Kidney epithelial cell (primary cell): Measurements from ENCODE around the gene VAV2. TPM values are rescaled to one million over a fixed set of nuclear protein-coding genes. Genes with fewer than 3 reads are reported as not detected.
A peak's percentile ranks its signal among the peaks of the same experiment; 100 is the strongest.

Experiments used
- DNase-seq: peaks from one replicate; pipeline ENCODE4 v3.0.0-alpha.2; 2010; ENCODE audit warnings: low read depth
- H3K27me3 ChIP-seq: 2 replicates; pipeline ENCODE4 v1.6.0; 2011; ENCODE audit warnings: low read length; ENCODE audit not compliant: control insufficient read depth, insufficient read depth
- H3K36me3 ChIP-seq: 2 replicates; pipeline ENCODE4 v1.5.1; 2011; ENCODE audit warnings: low read length; ENCODE audit not compliant: control insufficient read depth, insufficient read depth
- H3K4me3 ChIP-seq: 2 replicates; pipeline ENCODE4 v1.5.1; 2011; ENCODE audit warnings: low read depth, mild to moderate bottlenecking, control low read depth, low read length
- total RNA-seq: library from RNA; depleted of rRNA; stranded (reverse); fragments of >200 nt; gene quantifications from 2 replicates; pipeline ENCODE4 v1.2.3, GENCODE V29; 2015
- TF ChIP-seq, protein P1 (sequence below): IDR thresholded peaks from 2 replicates; pipeline ENCODE4 v1.5.1; 2011; ENCODE audit warnings: mild to moderate bottlenecking, moderate library complexity, low read length, control low read depth, inconsistent platforms; ENCODE audit not compliant: insufficient read depth, poor library complexity, severe bottlenecking

Gene VAV2
- total RNA-seq, 1 donor from 2014 or later, result 37.8 TPM

DNA sequence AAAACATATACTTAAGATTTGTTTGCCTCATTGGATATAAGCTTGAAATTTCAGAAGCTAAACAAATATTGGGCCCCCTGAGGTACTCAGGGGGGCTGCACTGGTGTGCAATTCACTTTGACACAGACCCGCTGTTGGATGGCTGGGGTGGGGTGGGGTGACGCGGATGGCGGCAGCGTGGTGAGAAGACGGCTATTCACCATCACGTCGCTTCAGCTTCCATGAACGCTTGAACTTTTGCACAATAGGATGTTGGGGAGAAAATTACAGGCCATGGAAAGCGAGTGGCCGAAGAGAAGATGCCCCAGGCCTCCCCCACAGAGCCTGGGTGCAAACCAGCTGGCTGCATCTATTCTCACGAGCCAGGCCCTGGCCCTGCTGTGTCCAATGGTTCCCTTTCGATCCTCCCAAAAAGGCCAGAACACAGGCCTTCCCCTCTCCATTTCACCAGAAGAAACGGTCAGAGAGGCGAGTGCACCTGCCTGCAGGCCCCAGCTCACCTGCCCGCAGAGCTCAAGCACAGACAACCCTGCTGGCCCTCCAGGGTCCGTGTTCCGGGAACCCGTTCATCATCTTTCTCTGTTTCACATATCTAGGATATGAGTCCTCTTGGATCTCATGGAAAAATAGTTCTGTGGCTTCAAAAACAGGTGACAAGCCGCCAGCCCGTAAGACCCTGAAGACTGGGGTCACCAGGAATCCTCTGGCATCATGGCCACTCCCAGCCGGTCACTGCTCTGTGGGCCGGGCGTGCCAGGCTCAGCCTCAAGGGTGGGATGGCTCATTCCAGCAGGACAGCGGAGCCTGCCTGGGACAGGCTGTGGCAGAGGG lies 207.2 kb downstream of the VAV2 start:
- Histone ChIP-seq H3K4me3 (no peak overlapping the region), H3K27me3 (no peaks in the 10 kb centered on the region), H3K36me3 (no peaks in the 10 kb centered on the region)
- TF ChIP-seq, protein P1, sequence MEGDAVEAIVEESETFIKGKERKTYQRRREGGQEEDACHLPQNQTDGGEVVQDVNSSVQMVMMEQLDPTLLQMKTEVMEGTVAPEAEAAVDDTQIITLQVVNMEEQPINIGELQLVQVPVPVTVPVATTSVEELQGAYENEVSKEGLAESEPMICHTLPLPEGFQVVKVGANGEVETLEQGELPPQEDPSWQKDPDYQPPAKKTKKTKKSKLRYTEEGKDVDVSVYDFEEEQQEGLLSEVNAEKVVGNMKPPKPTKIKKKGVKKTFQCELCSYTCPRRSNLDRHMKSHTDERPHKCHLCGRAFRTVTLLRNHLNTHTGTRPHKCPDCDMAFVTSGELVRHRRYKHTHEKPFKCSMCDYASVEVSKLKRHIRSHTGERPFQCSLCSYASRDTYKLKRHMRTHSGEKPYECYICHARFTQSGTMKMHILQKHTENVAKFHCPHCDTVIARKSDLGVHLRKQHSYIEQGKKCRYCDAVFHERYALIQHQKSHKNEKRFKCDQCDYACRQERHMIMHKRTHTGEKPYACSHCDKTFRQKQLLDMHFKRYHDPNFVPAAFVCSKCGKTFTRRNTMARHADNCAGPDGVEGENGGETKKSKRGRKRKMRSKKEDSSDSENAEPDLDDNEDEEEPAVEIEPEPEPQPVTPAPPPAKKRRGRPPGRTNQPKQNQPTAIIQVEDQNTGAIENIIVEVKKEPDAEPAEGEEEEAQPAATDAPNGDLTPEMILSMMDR, result no peak
- DNase-seq, result no peak

DNA sequence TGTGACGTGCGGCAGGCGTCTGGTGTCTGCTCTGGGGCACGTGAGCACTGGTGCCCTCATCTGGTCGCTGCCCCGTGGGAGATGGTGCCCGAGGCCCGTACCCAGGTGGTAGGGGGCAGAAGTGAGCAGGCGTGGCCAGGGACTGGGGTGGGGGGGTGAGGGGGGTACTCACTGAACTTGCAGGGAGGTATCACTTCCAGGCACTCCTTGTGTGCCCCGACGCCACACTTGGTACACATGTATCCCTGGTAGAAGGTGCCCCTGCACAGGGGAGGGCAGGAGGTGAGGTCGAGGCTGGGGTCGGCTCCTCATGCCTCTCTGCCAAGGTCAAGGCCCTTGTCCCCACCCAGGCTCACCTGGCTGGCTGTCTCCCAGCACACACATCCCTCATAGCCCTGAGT lies 208.8 kb downstream of the VAV2 start:
- TF ChIP-seq, protein P1, result no peak
- DNase-seq, result no peak
- Histone ChIP-seq H3K4me3 (no peak overlapping the region), H3K36me3 (no peaks in the 10 kb centered on the region), H3K27me3 (no peaks in the 10 kb centered on the region)

DNA sequence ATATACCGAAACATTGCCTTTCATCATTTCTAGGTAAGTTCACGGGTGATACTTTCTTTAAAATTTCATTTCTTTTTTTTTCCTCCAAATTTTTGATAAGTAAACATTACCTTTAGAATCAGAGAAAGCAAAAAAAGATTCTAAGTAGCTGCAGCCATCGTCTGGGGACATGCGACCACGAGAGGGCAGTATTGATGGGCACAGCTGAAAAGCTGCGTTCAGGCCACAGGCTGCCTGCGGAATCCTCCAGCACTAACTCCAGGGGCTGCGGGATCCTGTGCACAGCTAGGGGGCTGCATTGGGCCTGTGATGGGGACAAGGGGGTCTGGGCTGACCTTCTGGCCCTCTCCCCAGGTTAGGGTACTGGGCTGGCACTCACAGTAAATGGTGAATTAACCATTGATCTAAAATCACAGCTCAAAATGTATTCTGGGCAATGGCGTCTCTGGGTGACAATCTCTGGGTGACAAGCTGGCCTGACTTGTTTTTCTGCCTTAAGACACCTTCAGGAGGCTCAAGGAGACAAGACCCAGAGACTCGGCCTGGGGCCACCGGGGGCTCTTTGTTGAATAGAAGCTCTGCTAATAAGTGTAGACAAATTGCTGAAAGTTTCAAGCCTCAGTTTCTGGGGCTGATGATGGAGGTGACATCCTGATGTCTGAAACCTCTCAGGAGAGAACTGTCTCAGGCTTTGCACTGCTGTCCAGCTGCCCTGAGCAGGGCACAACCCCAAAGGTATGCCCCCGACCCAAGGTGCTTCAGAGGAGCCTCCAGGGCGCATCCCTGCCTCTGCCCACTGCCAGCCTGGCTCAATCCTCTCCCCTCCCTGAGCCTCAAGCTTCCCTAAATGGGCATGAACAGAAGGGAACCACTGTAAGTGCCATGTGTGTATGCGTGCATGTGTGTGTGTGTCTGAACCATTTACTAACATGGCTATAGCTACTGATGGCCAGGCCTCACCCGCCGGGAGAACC lies 209.7 kb downstream of the VAV2 start:
- H3K27me3 ChIP-seq, result no peaks in the 10 kb centered on the region
- peak; percentile 12 for DNase-seq
- no peak overlapping the region for H3K4me3 ChIP-seq
- TF ChIP-seq, protein P1, result peak; percentile 90
- H3K36me3 ChIP-seq, result no peaks in the 10 kb centered on the region

DNA sequence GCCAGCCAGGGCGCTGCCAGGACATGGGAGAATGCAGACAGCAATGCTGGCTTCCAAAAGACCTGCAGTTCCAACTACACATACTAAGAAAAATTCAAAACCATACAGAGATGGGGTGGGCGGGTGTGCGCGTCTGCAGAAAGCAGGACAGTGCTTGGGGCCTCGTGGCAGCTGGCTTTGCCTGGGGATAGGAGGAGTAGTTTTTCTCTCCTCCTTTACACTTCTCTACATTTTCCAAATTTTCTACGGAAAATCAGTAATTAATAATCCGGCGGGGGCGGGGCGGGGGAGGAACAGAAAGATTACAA lies 210.3 kb downstream of the VAV2 start:
- Histone ChIP-seq H3K27me3 (no peaks in the 10 kb centered on the region), H3K36me3 (no peaks in the 10 kb centered on the region), H3K4me3 (no peak overlapping the region)
- DNase-seq, result no peak
- TF ChIP-seq, protein P1, result no peak

DNA sequence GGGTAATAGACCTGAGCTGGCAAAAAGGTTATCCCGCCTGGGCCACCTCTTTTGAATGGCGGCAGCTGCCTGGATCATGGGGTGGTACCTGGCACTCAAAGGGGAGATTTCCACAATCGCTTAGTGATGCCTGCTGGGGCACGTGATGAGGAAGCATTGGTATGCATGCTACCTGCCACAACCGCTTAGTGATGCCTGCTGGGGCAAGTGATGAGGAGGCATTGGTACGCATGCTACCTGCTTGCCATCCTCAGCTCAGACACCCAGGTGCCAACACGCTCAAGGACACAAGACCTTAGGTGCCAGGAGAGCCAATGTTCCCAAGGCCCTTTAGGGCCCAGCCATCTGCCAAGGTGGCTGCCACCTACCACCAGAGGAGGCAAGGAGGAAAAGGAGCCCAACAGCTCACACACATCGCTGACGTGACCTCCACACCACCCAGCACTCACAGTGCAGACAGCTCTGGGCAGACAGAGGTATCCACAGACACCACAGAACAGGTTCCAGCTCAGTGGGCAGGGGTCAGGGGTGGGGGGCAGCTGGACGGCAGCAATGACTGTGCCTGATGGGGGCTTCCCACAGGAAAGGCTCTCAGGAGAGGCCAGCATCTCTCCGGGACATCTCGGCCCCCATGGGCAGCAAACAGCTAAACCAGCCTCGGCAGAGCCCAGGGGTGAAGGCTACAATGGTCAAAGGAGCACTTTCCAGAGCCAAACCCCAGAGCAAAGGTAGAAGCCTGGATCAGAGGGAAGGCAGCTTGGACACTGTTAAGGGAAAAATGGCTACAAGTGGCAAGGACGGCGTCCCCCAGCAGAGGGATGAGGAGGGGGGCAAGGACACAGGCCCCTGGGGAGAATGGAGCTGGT lies 210.9 kb downstream of the VAV2 start:
- DNase-seq, result no peak
- TF ChIP-seq, protein P1, result no peak
- Histone ChIP-seq H3K27me3 (no peaks in the 10 kb centered on the region), H3K36me3 (no peaks in the 10 kb centered on the region), H3K4me3 (no peak overlapping the region)
